GM18861 (cell line): ENCODE data around the gene INPP5E.
A peak's percentile ranks its signal among the peaks of the same experiment; 100 is the strongest.

Source experiments
- ATAC-seq: cut with Tn5 transposase; IDR thresholded peaks from one replicate; pipeline ENCODE4 v1.9.1; 2021; ENCODE audit not compliant: unreplicated experiment

The INPP5E gene

GRCh38 chr9:136439481-136440408 is at the start of gene INPP5E:
Gene INPP5E, minus strand, starts transcription at chr9:136439845. Its CDS starts 426 bp downstream, at chr9:136439419.
- peak; percentile 55 for ATAC-seq

DNA sequence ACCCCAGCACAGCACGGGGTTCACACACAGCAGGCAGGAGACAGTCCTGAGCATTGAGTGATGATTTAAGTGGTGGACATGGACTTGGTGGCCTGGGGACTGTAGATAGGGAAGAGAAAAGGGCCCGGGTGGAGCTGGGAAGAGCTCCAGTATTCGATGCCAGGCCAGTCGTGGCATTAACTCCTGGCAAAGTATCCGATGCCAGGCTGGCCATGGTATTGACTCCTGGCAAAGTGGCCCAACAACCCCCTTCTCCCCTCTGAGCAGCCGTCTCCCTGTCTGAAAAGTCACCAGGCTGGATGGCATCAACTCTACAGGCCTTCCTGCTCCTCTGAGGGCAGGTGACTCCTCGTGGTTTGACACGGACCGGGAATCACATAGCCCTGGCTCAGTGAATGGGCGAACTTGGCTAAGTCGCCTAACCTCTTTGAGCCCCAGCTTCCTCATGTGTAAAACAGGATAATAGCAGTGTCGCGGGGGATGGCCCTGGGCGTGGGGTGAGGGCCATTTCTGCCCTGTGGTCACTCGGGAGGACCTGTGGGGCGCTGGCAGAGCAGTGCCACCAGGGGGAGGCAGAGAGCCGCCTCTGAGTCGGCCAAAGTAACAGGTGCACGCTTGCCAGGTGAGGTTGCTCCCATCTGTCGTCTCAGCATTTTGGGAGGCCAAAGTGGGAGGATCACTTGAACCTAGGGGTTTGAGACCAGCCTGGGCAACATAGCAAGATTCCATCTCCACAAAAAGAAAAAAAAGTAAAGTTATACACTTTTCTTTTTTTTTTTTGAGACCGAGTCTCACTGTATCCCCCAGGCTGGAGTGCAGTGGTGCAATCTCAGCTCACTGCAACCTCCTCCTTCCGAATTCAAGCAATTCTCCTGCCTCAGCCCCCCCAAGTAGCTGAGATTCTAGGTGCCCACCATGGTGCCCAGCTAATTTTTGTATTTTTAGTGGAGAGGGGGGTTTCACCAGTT is 48.9 kb upstream of the INPP5E start:
- ATAC-seq = no peak

DNA sequence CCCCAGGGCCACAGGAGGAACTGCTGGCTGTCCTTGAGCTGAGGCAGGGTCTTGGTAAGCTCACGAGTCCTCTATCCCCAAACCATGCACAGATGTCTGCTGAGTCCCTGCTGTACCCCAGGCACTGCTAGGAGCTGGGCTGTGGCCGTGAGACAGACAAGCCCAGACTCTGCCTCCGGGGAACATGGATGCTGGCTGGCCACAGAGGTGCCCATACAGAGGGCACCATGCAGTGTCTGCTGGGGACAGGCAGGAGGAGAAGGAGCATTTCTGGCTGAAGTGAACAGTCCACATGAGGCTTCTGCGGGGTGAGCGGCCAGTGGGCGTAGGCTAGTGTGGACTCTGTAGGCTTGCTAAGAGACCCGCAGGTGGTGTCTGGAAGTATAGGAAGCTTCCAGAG is 48.0 kb upstream of the INPP5E start:
- no peak for ATAC-seq

DNA sequence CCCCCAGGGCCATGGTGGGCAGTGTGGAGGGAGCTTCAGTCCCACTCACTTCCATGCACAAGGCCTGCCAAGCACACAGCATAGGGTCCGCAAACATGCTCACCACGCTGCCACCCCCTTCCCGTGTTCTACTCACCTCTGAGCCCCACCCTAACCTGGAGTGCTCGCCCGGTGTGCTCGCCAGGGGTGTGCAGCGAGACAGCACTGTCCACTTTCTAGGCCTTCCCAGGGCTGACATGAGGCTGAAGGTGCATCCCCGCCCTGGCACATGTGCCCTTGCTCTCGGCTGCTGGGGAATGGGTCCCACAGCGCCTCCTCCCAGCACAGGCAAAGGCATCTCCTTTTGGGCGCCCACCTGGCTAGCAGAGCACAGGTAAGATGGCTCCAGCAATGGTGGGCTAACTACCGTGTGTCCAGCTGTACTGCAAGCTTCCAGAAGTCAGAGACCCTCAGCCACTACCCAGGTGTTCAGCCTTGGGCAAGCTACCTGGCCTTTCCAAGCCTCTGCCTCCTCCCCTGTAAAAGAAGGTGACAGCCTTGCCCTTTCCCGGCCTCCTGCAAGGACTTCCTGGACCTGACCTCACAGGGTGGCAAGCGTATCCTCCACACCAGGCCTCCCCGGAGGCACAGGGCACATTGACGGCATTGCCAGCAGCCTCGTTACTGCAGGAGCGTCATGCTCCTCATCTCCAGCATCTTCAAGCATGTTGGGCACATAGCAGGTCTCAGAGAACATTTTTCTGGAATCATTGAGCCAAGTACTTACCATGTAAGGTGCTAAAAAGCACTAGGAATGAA is 47.4 kb upstream of the INPP5E start:
- ATAC-seq = no peak

- no peak for ATAC-seq
These were observed 46.5 kb upstream of the INPP5E start for GRCh38 chr9:136486131-136486530.

DNA sequence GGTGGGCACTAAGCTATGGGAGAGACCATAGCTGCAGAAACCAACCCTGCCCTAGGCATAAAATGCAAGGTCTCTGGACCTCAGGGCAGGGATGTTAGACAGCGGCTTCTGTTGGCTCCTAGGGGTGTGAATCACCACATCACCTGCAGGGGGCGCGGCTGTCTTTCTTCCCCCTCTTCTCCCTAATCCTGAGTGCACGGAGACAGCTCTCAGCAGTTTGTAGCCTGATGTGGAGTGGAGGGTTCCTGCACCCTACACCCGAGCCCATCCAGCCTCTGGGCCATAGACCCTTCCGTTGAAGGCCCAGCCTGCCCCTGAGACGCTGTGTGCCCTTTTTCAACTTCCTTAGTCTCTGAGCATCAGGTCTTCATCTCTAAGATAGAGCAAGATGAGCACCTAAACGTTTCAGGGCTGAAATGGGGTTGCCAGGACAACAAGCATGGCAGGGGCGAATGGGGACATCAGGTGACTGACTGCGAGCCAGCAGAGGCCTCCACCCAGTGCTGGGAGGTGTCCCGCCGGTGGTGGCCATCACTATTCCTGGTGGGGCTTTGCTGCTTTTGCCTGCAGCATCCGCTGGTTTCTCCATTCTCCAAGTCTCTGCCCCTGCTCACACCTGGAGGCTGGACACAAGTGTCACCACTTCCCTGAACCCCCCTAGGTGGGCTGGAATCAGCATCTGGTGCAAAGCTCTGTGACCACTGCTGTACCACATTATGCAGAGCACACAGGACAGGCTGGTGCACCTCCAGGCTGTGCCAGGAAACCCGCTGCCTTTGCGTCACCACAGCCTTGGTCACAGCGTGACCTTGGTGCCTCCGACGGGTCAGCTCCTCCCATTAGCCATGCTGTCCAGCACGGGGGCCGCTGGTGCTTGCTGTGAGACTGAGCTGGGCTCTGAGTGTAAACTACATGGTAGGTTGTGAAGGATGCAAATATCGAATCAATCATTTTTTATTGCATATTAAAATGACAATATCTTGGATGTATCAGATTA is 45.7 kb upstream of the INPP5E start:
- no peak for ATAC-seq

DNA sequence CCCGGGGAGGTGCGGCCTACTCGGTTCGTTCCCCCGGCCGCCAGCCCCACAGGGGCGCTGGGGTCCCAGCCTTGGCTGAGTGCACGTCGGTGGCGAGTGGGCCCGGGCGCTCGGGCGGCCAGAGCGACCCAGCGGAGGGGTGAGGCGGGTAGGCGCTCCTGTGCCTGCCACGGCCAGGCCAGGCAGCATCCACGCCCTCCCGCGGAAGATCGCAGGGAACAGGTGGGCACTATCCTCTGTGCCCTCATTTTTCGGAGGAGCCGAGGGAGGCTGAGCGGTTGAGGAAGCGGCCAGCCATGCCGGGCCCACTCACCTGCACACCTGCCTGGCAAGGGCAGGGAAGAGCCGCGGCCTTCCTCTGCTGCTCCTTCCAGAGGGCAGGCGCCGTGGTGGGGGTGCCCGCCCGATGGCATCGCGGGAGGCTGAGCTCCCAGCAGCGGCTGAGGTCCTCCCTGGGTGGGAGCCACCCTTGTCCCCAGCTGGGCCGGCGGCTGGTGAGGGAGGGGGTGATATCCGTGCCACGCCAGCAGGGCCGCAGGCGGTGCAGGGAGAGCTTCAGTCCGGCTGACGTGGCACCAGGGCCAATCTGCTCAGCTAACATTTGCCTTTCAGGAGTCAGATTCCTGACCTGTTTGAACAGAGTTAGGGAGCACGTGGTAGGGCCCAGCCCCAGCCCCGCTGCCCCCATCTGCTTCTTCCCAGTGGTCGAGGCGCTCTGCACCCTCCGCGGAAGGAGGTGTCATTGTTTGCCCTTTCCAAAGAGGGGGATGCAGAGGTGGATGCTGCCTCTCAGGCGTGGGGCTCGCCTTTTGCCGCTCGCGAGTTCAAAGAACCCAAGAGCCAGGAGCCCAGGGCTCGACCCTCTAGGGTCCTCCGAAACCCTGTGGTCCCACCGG is 44.8 kb upstream of the INPP5E start:
- ATAC-seq = no peak

DNA sequence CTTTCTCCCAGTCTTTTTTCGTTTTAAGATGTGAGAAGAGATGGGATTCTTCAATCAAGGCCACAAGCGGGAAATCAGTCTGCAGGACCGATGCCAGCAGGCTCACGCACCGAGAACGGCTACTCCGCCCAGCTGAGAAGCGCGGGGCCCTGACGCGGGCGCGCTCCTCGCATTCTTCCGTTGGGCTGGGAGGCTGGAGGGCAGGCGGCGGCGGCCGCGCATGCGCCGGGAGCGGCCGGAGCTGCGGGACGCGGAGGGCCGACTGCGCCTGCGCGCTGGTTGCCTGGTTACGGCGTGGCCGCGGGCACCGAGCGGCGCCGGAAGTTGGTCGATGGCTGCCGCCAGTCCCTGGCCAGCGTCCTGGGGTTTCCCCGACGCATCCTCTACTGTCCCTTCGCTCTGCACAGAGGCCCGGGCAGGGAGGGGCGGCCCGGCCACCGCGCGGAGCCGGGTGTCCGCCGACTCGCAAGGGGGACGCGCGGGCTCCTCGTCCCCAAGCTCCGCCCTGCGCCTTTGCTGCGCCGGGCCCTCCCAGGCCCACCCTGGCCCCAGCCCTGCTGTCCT is 44.0 kb upstream of the INPP5E start:
- peak; percentile 51 for ATAC-seq

GRCh38 chr9:136482793-136483588 is 43.3 kb upstream of the INPP5E start, which contains the start of gene SEC16A:
Gene SEC16A, minus strand, starts transcription at chr9:136483040. Its CDS starts 5,425 bp downstream, at chr9:136477615.
- ATAC-seq = peak; percentile 35

- ATAC-seq = no peak
These were observed 42.6 kb upstream of the INPP5E start for GRCh38 chr9:136482046-136482792.

- no peak for ATAC-seq
These were observed 41.9 kb upstream of the INPP5E start for GRCh38 chr9:136481558-136481957.

DNA sequence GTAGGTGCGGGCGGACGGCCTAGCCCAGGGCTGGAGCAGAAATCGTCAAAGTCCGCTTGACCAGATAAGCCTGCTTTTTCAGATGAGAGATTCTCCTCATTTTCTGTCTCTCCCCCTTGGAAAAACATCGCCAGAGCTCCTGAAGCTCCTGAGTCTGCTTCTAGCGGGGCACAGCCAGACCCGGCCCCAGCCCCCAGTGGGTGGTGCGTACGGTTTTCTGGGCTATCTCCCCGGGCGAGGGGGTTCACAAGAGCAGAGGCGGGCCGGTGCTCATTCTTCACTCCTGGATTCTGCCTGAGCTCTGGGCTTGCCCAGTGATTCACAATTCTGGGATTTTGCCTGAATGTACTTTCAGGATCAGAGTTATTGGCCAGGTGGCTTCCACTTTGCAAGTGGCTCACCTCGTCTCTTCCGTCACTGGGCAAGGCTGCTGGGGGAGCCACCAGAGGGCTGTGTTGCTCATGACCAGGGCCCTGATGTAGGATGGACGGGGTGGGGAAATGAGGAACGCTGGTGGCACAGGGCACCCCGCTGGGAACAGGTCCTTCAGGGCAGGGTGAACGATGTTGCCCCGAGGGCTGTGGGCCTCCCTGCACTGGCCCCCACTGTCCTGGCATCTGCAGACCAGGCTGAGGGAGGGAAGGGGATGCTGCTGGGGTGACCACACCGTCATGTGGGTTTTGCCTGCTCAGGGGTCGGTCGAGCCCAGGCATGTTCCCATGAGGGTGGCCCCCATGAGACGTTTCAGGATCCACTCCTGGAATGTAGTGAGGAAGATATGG is 36.9 kb upstream of the INPP5E start:
- ATAC-seq = no peak

- ATAC-seq = no peak
These were observed 35.6 kb upstream of the INPP5E start for GRCh38 chr9:136474974-136475865.

GRCh38 chr9:136474021-136474640 is 34.5 kb upstream of the INPP5E start:
- no peak for ATAC-seq
